HepG2 (cell line): ENCODE measurements around the gene CAMKMT. TPM values are rescaled to one million over a fixed set of nuclear protein-coding genes. Genes with fewer than 3 reads are reported as not detected.

ENCODE experiments used
- GATAD2A ChIP-seq: IDR thresholded peaks from 2 replicates; pipeline ENCODE4 v1.6.1; 2016
- NFATC3 ChIP-seq: sonication (generic); formaldehyde crosslinking; IDR thresholded peaks from 2 replicates; pipeline ENCODE4 v1.5.1; 2020; ENCODE audit warnings: mild to moderate bottlenecking, missing genetic modification reagents
- NRL ChIP-seq: sonication (generic); formaldehyde crosslinking; IDR thresholded peaks from 2 replicates; pipeline ENCODE4 v1.5.0; 2020; ENCODE audit warnings: missing genetic modification reagents, mild to moderate bottlenecking, moderate library complexity, borderline replicate concordance
- PAX8 ChIP-seq: sonication (generic); formaldehyde crosslinking; IDR thresholded peaks from 2 replicates; pipeline ENCODE4 v1.8.0; 2022; ENCODE audit warnings: mild to moderate bottlenecking, missing genetic modification reagents, borderline replicate concordance
- RNF219 ChIP-seq: sonication (generic); formaldehyde crosslinking; IDR thresholded peaks from 2 replicates; pipeline ENCODE4 v1.5.0; 2020; ENCODE audit warnings: mild to moderate bottlenecking, missing genetic modification reagents
- SOX6 ChIP-seq, 2 experiments: fragments of 450-650 bp in 1 of 2; sonication (generic) in 1 of 2; formaldehyde crosslinking in 1 of 2; IDR thresholded peaks; 2 replicates each; pipeline versions ENCODE4 v1.4.0 to v1.6.1; 2017 to 2020; ENCODE audit warnings: antibody characterized with exemption in 1 of 2, mild to moderate bottlenecking in 1 of 2, missing genetic modification reagents in 1 of 2
- SRF ChIP-seq: IDR thresholded peaks from 2 replicates; pipeline ENCODE4 v1.6.1; 2011; ENCODE audit warnings: mild to moderate bottlenecking, low read depth, low read length, moderate library complexity
- TAF1 ChIP-seq: sonication (generic); formaldehyde crosslinking; IDR thresholded peaks from 2 replicates; pipeline ENCODE4 v1.4.0; 2020; ENCODE audit warnings: missing genetic modification reagents
- ZFP91 ChIP-seq: sonication (generic); formaldehyde crosslinking; IDR thresholded peaks from 2 replicates; pipeline ENCODE4 v1.9.0; 2022; ENCODE audit warnings: missing genetic modification reagents, mild to moderate bottlenecking, borderline replicate concordance
- ZNF280B ChIP-seq: sonication (generic); formaldehyde crosslinking; IDR thresholded peaks from 2 replicates; pipeline ENCODE4 v1.5.0; 2020; ENCODE audit warnings: missing genetic modification reagents, mild to moderate bottlenecking, borderline replicate concordance
- ZNF589 ChIP-seq: sonication (generic); formaldehyde crosslinking; conservative IDR thresholded peaks from 2 replicates; pipeline ENCODE4 v1.8.0; 2022; ENCODE audit warnings: mild to moderate bottlenecking, moderate library complexity, missing genetic modification reagents
- ZNF878 ChIP-seq: sonication (generic); formaldehyde crosslinking; IDR thresholded peaks from 2 replicates; pipeline ENCODE4 v1.8.1; 2023; ENCODE audit warnings: mild to moderate bottlenecking, missing genetic modification reagents, moderate library complexity
- polyA plus RNA-seq, 8 experiments: library from polyadenylated mRNA; depleted of rRNA in 3 of 8; stranded (reverse) in 7 of 8; unstranded in 1 of 8; fragments of >200 nt; fragmentation: Illumina TruSeq in 4 of 8; extraction: Trizol in 4 of 8; gene quantifications; 2 replicates each; pipeline versions ENCODE4 v1.2.1 to v1.2.3, GENCODE V29; 2011 to 2016; ENCODE audit warnings: low read depth in 4 of 8, missing spikeins in 1 of 8, mixed read lengths in 1 of 8; ENCODE audit not compliant: insufficient read depth in 1 of 8
- total RNA-seq, 5 experiments: library from RNA; depleted of rRNA; stranded (reverse); fragments of >200 nt; fragmentation: Illumina TruSeq; extraction: Trizol; gene quantifications; 2 replicates each; pipeline ENCODE4 v1.2.3, GENCODE V29; 2016; ENCODE audit warnings: low read depth in 1 of 5
- TF ChIP-seq, protein P1 (sequence below): IDR thresholded peaks from 2 replicates; pipeline ENCODE4 v1.6.1; 2016; ENCODE audit warnings: missing compliant biosample characterization, missing genetic modification reagents, borderline replicate concordance
- TF ChIP-seq, protein P2 (sequence below): sonication (generic); formaldehyde crosslinking; IDR thresholded peaks from 2 replicates; pipeline ENCODE4 v1.5.0; 2020; ENCODE audit warnings: missing genetic modification reagents, mild to moderate bottlenecking, borderline replicate concordance
- TF ChIP-seq, protein P3 (sequence below): sonication (generic); formaldehyde crosslinking; IDR thresholded peaks from 2 replicates; pipeline ENCODE4 v1.4.0; 2020; ENCODE audit warnings: missing genetic modification reagents

Gene CAMKMT
- total and polyA plus RNA-seq, 2 of the 13 experiments (the other 11 are each of a cell fraction or from before 2014, with no cell fraction given), result 6.9 to 20.8 TPM

DNA sequence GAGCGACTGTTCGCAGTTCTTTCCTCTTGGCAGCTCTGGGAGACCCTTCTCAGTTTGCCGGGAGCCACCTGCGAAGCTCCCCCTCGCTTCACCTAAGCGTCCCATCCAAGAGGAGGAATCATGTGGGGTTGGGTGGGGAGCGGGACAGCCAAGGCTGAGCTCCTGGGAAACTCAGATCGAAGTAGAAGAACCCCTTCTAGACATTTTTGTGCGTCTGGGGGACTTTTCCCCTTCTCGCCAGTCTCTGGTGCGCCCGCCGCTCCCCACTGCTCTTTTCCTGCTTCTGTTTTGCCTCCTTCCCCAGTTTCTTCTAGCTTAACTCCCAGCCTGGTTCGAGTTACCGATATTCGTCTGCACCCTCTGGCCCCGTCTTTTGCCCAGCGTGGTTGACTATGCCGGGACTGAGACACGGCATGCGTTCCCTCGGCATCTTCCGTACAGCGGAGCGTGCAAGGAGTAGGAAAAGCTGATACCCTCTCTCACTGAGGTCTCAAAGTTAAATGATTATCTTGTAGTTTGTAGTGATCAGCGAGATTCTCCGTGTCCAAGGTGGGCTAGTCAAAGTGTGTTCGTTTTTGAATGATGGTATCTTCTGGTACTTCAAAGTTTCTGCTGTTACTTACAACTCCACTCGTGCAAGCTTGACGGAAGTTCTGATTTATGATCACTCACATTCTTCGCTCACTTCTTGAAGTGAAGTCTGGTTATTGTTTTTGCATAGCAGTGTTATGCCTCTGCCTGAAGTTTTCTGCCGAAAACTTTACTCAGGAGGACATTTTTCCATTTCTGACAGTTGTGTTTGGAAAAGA, 664 bp downstream of the CAMKMT start (continued):
- TF ChIP-seq, protein P1, sequence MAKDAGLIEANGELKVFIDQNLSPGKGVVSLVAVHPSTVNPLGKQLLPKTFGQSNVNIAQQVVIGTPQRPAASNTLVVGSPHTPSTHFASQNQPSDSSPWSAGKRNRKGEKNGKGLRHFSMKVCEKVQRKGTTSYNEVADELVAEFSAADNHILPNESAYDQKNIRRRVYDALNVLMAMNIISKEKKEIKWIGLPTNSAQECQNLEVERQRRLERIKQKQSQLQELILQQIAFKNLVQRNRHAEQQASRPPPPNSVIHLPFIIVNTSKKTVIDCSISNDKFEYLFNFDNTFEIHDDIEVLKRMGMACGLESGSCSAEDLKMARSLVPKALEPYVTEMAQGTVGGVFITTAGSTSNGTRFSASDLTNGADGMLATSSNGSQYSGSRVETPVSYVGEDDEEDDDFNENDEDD (CRISPR knock-in tag), result no peak
- TF ChIP-seq, protein P2, sequence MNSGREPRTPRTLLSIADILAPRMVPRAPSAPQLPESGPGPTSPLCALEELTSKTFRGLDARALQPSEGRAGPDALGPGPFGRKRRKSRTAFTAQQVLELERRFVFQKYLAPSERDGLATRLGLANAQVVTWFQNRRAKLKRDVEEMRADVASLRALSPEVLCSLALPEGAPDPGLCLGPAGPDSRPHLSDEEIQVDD (CRISPR knock-in tag), result peak; percentile 54; the same call in 1 of the 2 replicates
- peak; percentile 15; the same call in 1 of the 2 replicates for TF ChIP-seq PAX8
- TF ChIP-seq ZNF878, result 0 out of 2 replicates have a peak, but pooled peaks have one; percentile 27
- TF ChIP-seq SRF, result no peak
- TF ChIP-seq SOX6 (IDR thresholded peaks at IDR 0.05), result no peak
- TF ChIP-seq SOX6 (CRISPR knock-in tag; IDR thresholded peaks at IDR 0.05), result no peak; the same call in 1 of the 2 replicates
- TF ChIP-seq ZNF280B (CRISPR knock-in tag), result peak; percentile 59; the same call in 1 of the 2 replicates
- no peak for TF ChIP-seq RNF219 (CRISPR knock-in tag)
- TF ChIP-seq ZNF589, result no peak
- 0 out of 2 replicates have a peak, but pooled peaks have one; percentile 28 for TF ChIP-seq ZFP91 (CRISPR knock-in tag)
- TF ChIP-seq TAF1 (CRISPR knock-in tag), result no peak
- no peak for TF ChIP-seq GATAD2A
- TF ChIP-seq NRL (CRISPR knock-in tag), result 0 out of 2 replicates have a peak, but pooled peaks have one; percentile 54
- TF ChIP-seq, protein P3, sequence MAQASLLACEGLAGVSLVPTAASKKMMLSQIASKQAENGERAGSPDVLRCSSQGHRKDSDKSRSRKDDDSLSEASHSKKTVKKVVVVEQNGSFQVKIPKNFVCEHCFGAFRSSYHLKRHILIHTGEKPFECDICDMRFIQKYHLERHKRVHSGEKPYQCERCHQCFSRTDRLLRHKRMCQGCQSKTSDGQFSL (CRISPR knock-in tag), result 0 out of 2 replicates have a peak, but pooled peaks have one; percentile 32
- TF ChIP-seq NFATC3 (CRISPR knock-in tag), result peak; percentile 70; the same call in 1 of the 2 replicates
